Uterus (tissue), 4 donors: Measurements from ENCODE around the gene MX1. TPM values are rescaled to one million over a fixed set of nuclear protein-coding genes. Genes with fewer than 3 reads are reported as not detected.

ENCODE experiments used
- DNase-seq, 2 donors: peaks; one replicate each; pipeline ENCODE4 v3.0.0-alpha.2; 2019 to 2020
- H3K27ac ChIP-seq, 2 donors: fragments of 200-600 bp; sonication (generic); 1 replicate in 1 of 2; 2 replicates in 1 of 2; pipeline ENCODE4 v1.5.1; 2016 to 2018
- H3K27me3 ChIP-seq, 2 donors: fragments of 200-600 bp; sonication (generic); one replicate each; pipeline ENCODE4 v1.5.1; 2018 to 2019; ENCODE audit warnings: control low read depth in 1 of 2
- H3K36me3 ChIP-seq, 2 donors: fragments of 200-600 bp; sonication (generic); one replicate each; pipeline ENCODE4 v1.5.1; 2019; ENCODE audit warnings: control low read depth in 1 of 2
- H3K4me1 ChIP-seq, 2 donors: fragments of 200-600 bp; sonication (generic); one replicate each; pipeline ENCODE4 v1.5.1; 2018 to 2019; ENCODE audit warnings: control low read depth in 1 of 2
- H3K4me3 ChIP-seq, 2 donors: fragments of 200-600 bp; sonication (generic); 1 replicate in 1 of 2; 2 replicates in 1 of 2; pipeline ENCODE4 v1.5.1; 2018 to 2019; ENCODE audit warnings: mild to moderate bottlenecking in 1 of 2
- H3K9me3 ChIP-seq, 2 donors: fragments of 200-600 bp; sonication (generic); one replicate each; pipeline ENCODE4 v1.5.1; 2019; ENCODE audit warnings: control low read depth in 1 of 2
- POLR2A ChIP-seq, 2 donors: fragments of 450-650 bp; IDR thresholded peaks; one replicate each; pipeline ENCODE4 v1.6.1; 2016; ENCODE audit warnings: antibody characterized with exemption in 2 of 2, mild to moderate bottlenecking in 1 of 2, moderate library complexity in 1 of 2
- intact Hi-C: fragments of 100-400 bp; cut with DNase I; formaldehyde crosslinking; loops from one replicate; pipeline ENCODE4 v1.15.1; 2023; ENCODE audit warnings: low total_unique reads
- total RNA-seq, 4 donors: library from RNA; depleted of rRNA in 3 of 4; stranded (reverse); fragments of >200 nt in 3 of 4; gene quantifications; one replicate each; pipeline versions ENCODE4 v1.1.0 to v1.2.4, GENCODE V29; 2014 to 2023
- TF ChIP-seq, protein P1 (sequence below), 4 experiments: fragments of 200-600 bp in 2 of 4; fragments of 450-650 bp in 2 of 4; sonication (generic) in 2 of 4; IDR thresholded peaks; one replicate each; pipeline ENCODE4 v1.5.1; 2016 to 2019; ENCODE audit warnings: antibody characterized with exemption in 4 of 4, mild to moderate bottlenecking in 2 of 4, moderate library complexity in 1 of 4
- donor health status: DM: yes; HTN: yes; CAD: no.

Gene MX1
- total RNA-seq, 4 donors from 2014 or later: 23.5 to 96.3 (median 33.4) TPM

- Histone ChIP-seq H3K4me1 (no peaks in the 10 kb centered on the region), H3K36me3 (no peaks in the 10 kb centered on the region), H3K4me3 (no peak overlapping the region), H3K9me3 (no peaks in the 10 kb centered on the region), H3K27me3 (no peaks in the 10 kb centered on the region), H3K27ac (no peak overlapping the region)
- TF ChIP-seq POLR2A (IDR thresholded peaks at IDR 0.05): no peak
- TF ChIP-seq, protein P1, sequence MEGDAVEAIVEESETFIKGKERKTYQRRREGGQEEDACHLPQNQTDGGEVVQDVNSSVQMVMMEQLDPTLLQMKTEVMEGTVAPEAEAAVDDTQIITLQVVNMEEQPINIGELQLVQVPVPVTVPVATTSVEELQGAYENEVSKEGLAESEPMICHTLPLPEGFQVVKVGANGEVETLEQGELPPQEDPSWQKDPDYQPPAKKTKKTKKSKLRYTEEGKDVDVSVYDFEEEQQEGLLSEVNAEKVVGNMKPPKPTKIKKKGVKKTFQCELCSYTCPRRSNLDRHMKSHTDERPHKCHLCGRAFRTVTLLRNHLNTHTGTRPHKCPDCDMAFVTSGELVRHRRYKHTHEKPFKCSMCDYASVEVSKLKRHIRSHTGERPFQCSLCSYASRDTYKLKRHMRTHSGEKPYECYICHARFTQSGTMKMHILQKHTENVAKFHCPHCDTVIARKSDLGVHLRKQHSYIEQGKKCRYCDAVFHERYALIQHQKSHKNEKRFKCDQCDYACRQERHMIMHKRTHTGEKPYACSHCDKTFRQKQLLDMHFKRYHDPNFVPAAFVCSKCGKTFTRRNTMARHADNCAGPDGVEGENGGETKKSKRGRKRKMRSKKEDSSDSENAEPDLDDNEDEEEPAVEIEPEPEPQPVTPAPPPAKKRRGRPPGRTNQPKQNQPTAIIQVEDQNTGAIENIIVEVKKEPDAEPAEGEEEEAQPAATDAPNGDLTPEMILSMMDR (IDR thresholded peaks at IDR 0.05): no peak
- no peak for DNase-seq
- intact Hi-C loops: no loop called here
Measured at GRCh38 chr21:41393876-41394465, 32.1 kb upstream of the MX1 start.

- no peak overlapping the region for H3K4me3 ChIP-seq
- H3K27ac ChIP-seq: no peak overlapping the region
- no peaks in the 10 kb centered on the region for H3K4me1 ChIP-seq
- intact Hi-C loops: no loop called here
- no peak for DNase-seq
- no peaks in the 10 kb centered on the region for H3K9me3 ChIP-seq
- TF ChIP-seq POLR2A (IDR thresholded peaks at IDR 0.05): no peak
- TF ChIP-seq, protein P1 (IDR thresholded peaks at IDR 0.05): no peak
- no peaks in the 10 kb centered on the region for H3K27me3 ChIP-seq
- no peaks in the 10 kb centered on the region for H3K36me3 ChIP-seq
Measured at GRCh38 chr21:41396558-41397075, 29.4 kb upstream of the MX1 start.

DNA sequence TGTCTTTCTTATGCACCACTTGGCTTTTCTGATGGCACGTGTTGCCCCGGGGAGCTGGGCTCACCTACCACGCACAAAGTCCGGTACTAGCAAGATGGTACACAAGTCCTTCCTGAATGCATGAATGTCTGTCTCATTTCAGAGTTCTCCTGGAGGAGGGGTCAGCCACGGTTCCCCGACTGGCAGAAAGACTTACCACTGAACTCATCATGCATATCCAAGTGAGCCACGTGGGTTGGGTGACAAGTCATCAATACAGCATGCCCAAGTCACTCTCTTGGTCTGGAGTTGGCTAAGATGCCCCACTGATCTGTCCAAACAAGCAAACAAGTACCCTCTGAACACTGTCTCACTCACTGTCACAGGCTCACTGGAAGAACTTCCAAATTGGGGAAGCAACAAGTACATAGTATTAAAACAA is 28.6 kb upstream of the MX1 start:
- H3K27ac ChIP-seq: no peak overlapping the region
- H3K4me3 ChIP-seq: no peak overlapping the region
- TF ChIP-seq POLR2A (IDR thresholded peaks at IDR 0.05): no peak
- TF ChIP-seq, protein P1 (IDR thresholded peaks at IDR 0.05): no peak
- intact Hi-C loops: no loop called here
- H3K4me1 ChIP-seq: no peaks in the 10 kb centered on the region
- H3K36me3 ChIP-seq: no peaks in the 10 kb centered on the region
- no peaks in the 10 kb centered on the region for H3K27me3 ChIP-seq
- no peak for DNase-seq
- no peaks in the 10 kb centered on the region for H3K9me3 ChIP-seq

GRCh38 chr21:41398251-41398650 is 27.8 kb upstream of the MX1 start:
- no peak for DNase-seq
- Histone ChIP-seq H3K27ac (no peak overlapping the region), H3K4me1 (no peaks in the 10 kb centered on the region), H3K4me3 (no peak overlapping the region), H3K27me3 (no peaks in the 10 kb centered on the region), H3K9me3 (no peaks in the 10 kb centered on the region), H3K36me3 (no peaks in the 10 kb centered on the region)
- intact Hi-C loops: no loop called here
- TF ChIP-seq, protein P1 (IDR thresholded peaks at IDR 0.05): no peak
- TF ChIP-seq POLR2A (IDR thresholded peaks at IDR 0.05): no peak

- H3K4me3 ChIP-seq: no peak overlapping the region
- H3K36me3 ChIP-seq: no peaks in the 10 kb centered on the region
- H3K4me1 ChIP-seq: no peaks in the 10 kb centered on the region
- H3K9me3 ChIP-seq: no peaks in the 10 kb centered on the region
- TF ChIP-seq, protein P1 (IDR thresholded peaks at IDR 0.05): no peak
- TF ChIP-seq POLR2A (IDR thresholded peaks at IDR 0.05): no peak
- no peak overlapping the region for H3K27ac ChIP-seq
- DNase-seq: no peak
- intact Hi-C loops: no loop called here
- H3K27me3 ChIP-seq: no peaks in the 10 kb centered on the region
Measured at GRCh38 chr21:41398831-41399230, 27.2 kb upstream of the MX1 start.
